ENCODE measurements around the gene CASKIN1. TPM values are rescaled to one million over a fixed set of nuclear protein-coding genes. Genes with fewer than 3 reads are reported as not detected.
A peak's percentile ranks its signal among the peaks of the same experiment; 100 is the strongest.

CASKIN1 gene
- total and polyA plus RNA-seq, 2 of the 8 experiments (the other 6 are each of a cell fraction or from before 2014, with no cell fraction given) = 1.2 to 6.4 TPM

DNA sequence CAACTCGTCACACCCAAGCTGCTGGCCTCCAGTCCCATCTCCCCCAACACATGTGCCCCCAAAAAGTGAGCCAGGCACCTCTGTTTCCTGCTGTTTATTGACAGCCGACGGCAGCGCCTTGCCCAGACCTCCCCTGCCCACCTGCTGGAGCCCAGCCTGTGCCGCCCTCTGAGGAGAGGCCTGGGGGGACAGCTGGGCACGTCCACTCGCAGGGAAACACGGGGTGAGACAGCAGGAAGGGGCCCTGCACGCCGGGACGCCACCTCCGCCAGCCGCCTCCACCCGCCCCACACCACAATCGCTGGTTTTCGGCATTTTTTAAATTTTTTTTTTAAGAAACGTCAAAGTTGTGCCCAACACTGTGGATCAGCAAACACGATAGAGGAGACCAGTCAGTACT, 19.3 kb downstream of the CASKIN1 start:
- Histone ChIP-seq H3K14ac (ENCODE audit: insufficient read length) (no peak overlapping the region), H4K5ac (ENCODE audit: insufficient read length, low read depth, low read length) (no peak overlapping the region), H4K20me1 (replicated peaks in 1 of 2; ENCODE audit: control insufficient read depth in 1 of 2, insufficient read depth in 2 of 2, low read length in 2 of 2) (peaks cover 2 to 19% of the 10 kb centered on the region in 2 experiments), H3K79me2 (ENCODE audit: control insufficient read depth in 1 of 2, insufficient read depth in 2 of 2, low read length in 2 of 2) (no peaks in the 10 kb centered on the region), H3K9me3 (ENCODE audit: insufficient read depth in 2 of 2, low read depth in 1 of 2, low read length in 1 of 2) (no peaks in the 10 kb centered on the region), H4K91ac (replicated peaks; ENCODE audit: insufficient read length, low read length) (no peak overlapping the region), H3K23ac (ENCODE audit: insufficient read length) (no peak overlapping the region), H2BK20ac (ENCODE audit: low read length) (no peak overlapping the region), H3K23me2 (ENCODE audit: low read depth, low read length) (peaks cover under 1% of the 10 kb centered on the region; the same call in 1 of the 2 replicates), H2BK5ac (ENCODE audit: low read depth, low read length) (no peak overlapping the region), H3K36me3 (ENCODE audit: control insufficient read depth in 2 of 4, insufficient read depth in 4 of 4, low read length in 3 of 4) (peaks cover 15 to 48% (median 28%) of the 10 kb centered on the region in 4 experiments; a peak in 7 of 8 replicates), H2BK15ac (ENCODE audit: low read length) (no peak overlapping the region), H3K9ac (replicated peaks in 1 of 4; ENCODE audit: extremely low read depth in 1 of 4, low read depth in 3 of 4, low read length in 3 of 4) (no peak overlapping the region), H2AK5ac (ENCODE audit: low read depth, low read length) (no peak overlapping the region), H3K4me1 (replicated peaks in 1 of 4; ENCODE audit: control insufficient read depth in 3 of 4, insufficient read depth in 4 of 4, low read length in 3 of 4) (peaks cover 0 to 7% (median 2%) of the 10 kb centered on the region in 4 experiments; a peak in 4 of 7 replicates), H3K18ac (ENCODE audit: extremely low read depth, low read length) (no peak overlapping the region), H3K27ac (ENCODE audit: low read depth, low read length) (no peak overlapping the region), H4K8ac (ENCODE audit: extremely low read depth, insufficient read depth, low read length) (peak overlapping the region; percentile 5; the same call in 1 of the 2 replicates), H3K79me1 (ENCODE audit: low read depth, low read length) (no peaks in the 10 kb centered on the region), H3K4ac (replicated peaks; ENCODE audit: insufficient read length, low read depth, low read length) (no peak overlapping the region), H2BK12ac (ENCODE audit: low read depth, low read length) (no peak overlapping the region), H3K56ac (replicated peaks; ENCODE audit: insufficient read length, low read depth, low read length) (no peak overlapping the region), H3K4me3 (ENCODE audit: extremely low read depth in 1 of 4, insufficient read depth in 2 of 4, low read depth in 3 of 4, low read length in 4 of 4) (no peak overlapping the region), H3K4me2 (ENCODE audit: insufficient read depth in 1 of 2, low read depth in 2 of 2, low read length in 2 of 2) (no peak overlapping the region), H2BK120ac (replicated peaks; ENCODE audit: low read depth, low read length) (no peak overlapping the region), H3K27me3 (replicated peaks in 1 of 4; ENCODE audit: control insufficient read depth in 3 of 4, extremely low read depth in 1 of 4, insufficient read depth in 3 of 4, low read length in 3 of 4) (no peaks in the 10 kb centered on the region; a peak in 1 of 7 replicates), H2AFZ (ENCODE audit: low read length) (no peak overlapping the region)
- no peak for DNase-seq (ENCODE audit: low read depth in 1 of 2, low spot score in 2 of 2)
- ChIA-PET CTCF (ENCODE audit: partially characterized antibody) (interaction anchor here (1.1 to 1.2 kb wide), 2 partner anchors 10 to 15 kb away, joined by 3 to 5 read pairs; no protein-coding TSS in a partner anchor), POLR2A (ENCODE audit: partially characterized antibody) (interaction anchor here (1.5 to 13.5 kb wide), 6 partner anchors 10 to 85 kb away, joined by 3 to 312 read pairs (median 5); partner anchors contain the start of genes CASKIN1, RAB26 and TRAF7)
- 89% methylated on average over 17 of the region's 18 CpGs; no CpG with 5 or more reads in 1 of the 2 experiments for WGBS, 2 experiments (ENCODE audit: extremely low coverage in 1 of 2, insufficient coverage in 1 of 2, insufficient read length in 1 of 2, insufficient replicate concordance in 2 of 2, low coverage in 1 of 2, low lambda C conversion rate in 2 of 2, missing lambda C conversion rate in 1 of 2)
- no peak for TF ChIP-seq EGR1 (IDR thresholded peaks at IDR 0.05; ENCODE audit: borderline replicate concordance, low read depth, low read length)
- no peak for TF ChIP-seq TCF12 (IDR thresholded peaks at IDR 0.05; ENCODE audit: low read depth, low read length)
- FAIRE-seq = no peak

All from H1 (cell line).